Measurements from ENCODE around the gene PLXND1. TPM values are rescaled to one million over a fixed set of nuclear protein-coding genes. Genes with fewer than 3 reads are reported as not detected.

The PLXND1 gene
- total and polyA plus RNA-seq, 2 donors (not counting 1 experiment from before 2014, with no cell fraction given): 3.3 to 74.4 TPM

GRCh38 chr3:129542747-129543146, 63.7 kb downstream of the PLXND1 start:
- Histone ChIP-seq H3K4me2 (replicated peaks; ENCODE audit: low read depth, low read length, poor library complexity, severe bottlenecking) (no peak overlapping the region), H2AFZ (ENCODE audit: insufficient read depth, low read depth, low read length, poor library complexity, severe bottlenecking) (no peak overlapping the region), H3K9me3 (ENCODE audit: control extremely low read depth in 1 of 3, control insufficient read depth in 2 of 3, insufficient read depth in 1 of 3, low read length in 2 of 3) (no peaks in the 10 kb centered on the region), H3K27ac (ENCODE audit: low read length in 2 of 2) (no peak overlapping the region), H3K79me2 (ENCODE audit: control insufficient read depth, insufficient read depth, low read length) (no peaks in the 10 kb centered on the region), H4K20me1 (ENCODE audit: control insufficient read depth, insufficient read depth, low read length, poor library complexity, severe bottlenecking) (no peaks in the 10 kb centered on the region), H3K4me3 (ENCODE audit: control extremely low read depth in 1 of 5, extremely low read depth in 1 of 5, insufficient read depth in 1 of 5, low read depth in 2 of 5, low read length in 4 of 5) (no peak overlapping the region), H3K4me1 (ENCODE audit: control insufficient read depth in 2 of 2, insufficient read depth in 2 of 2, low read length in 2 of 2) (no peaks in the 10 kb centered on the region), H3K27me3 (replicated peaks in 1 of 4; ENCODE audit: control extremely low read depth in 1 of 4, control insufficient read depth in 3 of 4, insufficient read depth in 4 of 4, low read length in 3 of 4) (no peaks in the 10 kb centered on the region), H3K36me3 (replicated peaks in 1 of 2; ENCODE audit: control extremely low read depth in 1 of 2, control insufficient read depth in 1 of 2, extremely low read depth in 1 of 2, insufficient read depth in 2 of 2, low read length in 1 of 2) (no peaks in the 10 kb centered on the region), H3K9ac (ENCODE audit: low read length) (no peak overlapping the region)
- ATAC-seq (ENCODE audit: low read depth) (no peak), DNase-seq (no peak)
- Mint-ChIP-seq H3K9me3 (ENCODE audit: insufficient read depth) (no peaks in the 10 kb centered on the region), H3K4me3 (no peak overlapping the region), H3K27me3 (no peaks in the 10 kb centered on the region), H3K4me1 (no peaks in the 10 kb centered on the region), H3K27ac (no peak overlapping the region)
- CTCF ChIA-PET: no interaction called here
- POLR2A ChIA-PET: interaction anchor here (0.7 kb wide), 1 partner anchor 78 kb away, joined by 3 read pairs; no protein-coding TSS in a partner anchor
- WGBS (ENCODE audit: insufficient coverage): 93% methylated on average over 4 of the region's 5 CpGs
- TF ChIP-seq CTCF (IDR thresholded peaks at IDR 0.05) (no peak), EZH2 (IDR thresholded peaks at IDR 0.05; ENCODE audit: borderline replicate concordance, insufficient read depth, low read depth, low read length, poor library complexity, severe bottlenecking) (no peak)
- intact Hi-C loops (cut with micrococcal nuclease): no loop called here

GRCh38 chr3:129540776-129541516, 65.5 kb downstream of the PLXND1 start:
- Histone ChIP-seq H3K9me3 (ENCODE audit: control extremely low read depth in 1 of 3, control insufficient read depth in 2 of 3, insufficient read depth in 1 of 3, low read length in 2 of 3) (no peaks in the 10 kb centered on the region), H3K9ac (ENCODE audit: low read length) (no peak overlapping the region), H4K20me1 (ENCODE audit: control insufficient read depth, insufficient read depth, low read length, poor library complexity, severe bottlenecking) (no peaks in the 10 kb centered on the region), H3K79me2 (ENCODE audit: control insufficient read depth, insufficient read depth, low read length) (no peaks in the 10 kb centered on the region), H2AFZ (ENCODE audit: insufficient read depth, low read depth, low read length, poor library complexity, severe bottlenecking) (no peak overlapping the region), H3K36me3 (replicated peaks in 1 of 2; ENCODE audit: control extremely low read depth in 1 of 2, control insufficient read depth in 1 of 2, extremely low read depth in 1 of 2, insufficient read depth in 2 of 2, low read length in 1 of 2) (no peaks in the 10 kb centered on the region), H3K4me3 (ENCODE audit: control extremely low read depth in 1 of 5, extremely low read depth in 1 of 5, insufficient read depth in 1 of 5, low read depth in 2 of 5, low read length in 4 of 5) (no peak overlapping the region), H3K4me2 (replicated peaks; ENCODE audit: low read depth, low read length, poor library complexity, severe bottlenecking) (no peak overlapping the region), H3K27me3 (replicated peaks in 1 of 4; ENCODE audit: control extremely low read depth in 1 of 4, control insufficient read depth in 3 of 4, insufficient read depth in 4 of 4, low read length in 3 of 4) (no peaks in the 10 kb centered on the region), H3K27ac (ENCODE audit: low read length in 2 of 2) (no peak overlapping the region), H3K4me1 (ENCODE audit: control insufficient read depth in 2 of 2, insufficient read depth in 2 of 2, low read length in 2 of 2) (no peaks in the 10 kb centered on the region)
- Mint-ChIP-seq H3K27ac (no peak overlapping the region), H3K4me1 (no peaks in the 10 kb centered on the region), H3K4me3 (no peak overlapping the region), H3K9me3 (ENCODE audit: insufficient read depth) (no peaks in the 10 kb centered on the region), H3K27me3 (no peaks in the 10 kb centered on the region)
- ATAC-seq (ENCODE audit: low read depth) (no peak), DNase-seq (no peak)
- ChIA-PET POLR2A (no interaction called here), CTCF (no interaction called here)
- no peak for TF ChIP-seq CTCF (IDR thresholded peaks at IDR 0.05)
- no peak for TF ChIP-seq EZH2 (IDR thresholded peaks at IDR 0.05; ENCODE audit: borderline replicate concordance, insufficient read depth, low read depth, low read length, poor library complexity, severe bottlenecking)
- 83% methylated on average over 1 of the region's 11 CpGs for WGBS (ENCODE audit: insufficient coverage)
- intact Hi-C loops (cut with micrococcal nuclease): no loop called here
